Ascending aorta (tissue), 2 donors: Measurements from ENCODE around the gene ZDHHC7. TPM values are rescaled to one million over a fixed set of nuclear protein-coding genes. Genes with fewer than 3 reads are reported as not detected.
"Not testable (repeated sequence)": the region's sequence is repeated elsewhere in the genome, so short reads cannot be mapped to it uniquely, and the experiment has no call there.

Source experiments
- DNase-seq, 2 donors: peaks; one replicate each; pipeline ENCODE4 v3.0.0-alpha.2; 2019; ENCODE audit warnings: low spot score in 2 of 2
- H3K27ac ChIP-seq, 2 donors: fragments of 200-600 bp; sonication (generic); one replicate each; pipeline ENCODE4 v1.5.1; 2016 to 2017; ENCODE audit warnings: mild to moderate bottlenecking in 1 of 2
- H3K27me3 ChIP-seq: fragments of 200-600 bp; sonication (generic); one replicate; pipeline ENCODE4 v1.5.1; 2017
- H3K36me3 ChIP-seq, 2 donors: fragments of 200-600 bp; sonication (generic); one replicate each; pipeline ENCODE4 v1.5.1; 2016
- H3K4me1 ChIP-seq, 2 donors: fragments of 200-600 bp; sonication (generic); one replicate each; pipeline ENCODE4 v1.5.1; 2016 to 2017; ENCODE audit warnings: mild to moderate bottlenecking in 1 of 2
- H3K4me3 ChIP-seq, 2 donors: fragments of 200-600 bp; sonication (generic); one replicate each; pipeline ENCODE4 v1.5.1; 2016 to 2017; ENCODE audit warnings: mild to moderate bottlenecking in 1 of 2
- H3K9me3 ChIP-seq, 2 donors: fragments of 200-600 bp; sonication (generic); one replicate each; pipeline ENCODE4 v1.5.1; 2016
- intact Hi-C: fragments of 100-400 bp; cut with DNase I; formaldehyde crosslinking; loops from one replicate; pipeline ENCODE4 v1.15.1; 2023
- total RNA-seq: library from RNA; depleted of rRNA; stranded (reverse); fragments of >200 nt; gene quantifications from one replicate; pipeline ENCODE4 v1.1.0, GENCODE V29; 2016
- TF ChIP-seq, protein P1 (sequence below), 3 experiments: fragments of 200-600 bp in 2 of 3; fragments of 450-650 bp in 1 of 3; sonication (generic) in 2 of 3; IDR thresholded peaks; one replicate each; pipeline ENCODE4 v1.5.1; 2016 to 2019; ENCODE audit warnings: antibody characterized with exemption in 3 of 3, mild to moderate bottlenecking in 1 of 3, moderate library complexity in 1 of 3

Gene ZDHHC7
- total RNA-seq, 1 donor from 2014 or later, result 70.7 TPM

DNA sequence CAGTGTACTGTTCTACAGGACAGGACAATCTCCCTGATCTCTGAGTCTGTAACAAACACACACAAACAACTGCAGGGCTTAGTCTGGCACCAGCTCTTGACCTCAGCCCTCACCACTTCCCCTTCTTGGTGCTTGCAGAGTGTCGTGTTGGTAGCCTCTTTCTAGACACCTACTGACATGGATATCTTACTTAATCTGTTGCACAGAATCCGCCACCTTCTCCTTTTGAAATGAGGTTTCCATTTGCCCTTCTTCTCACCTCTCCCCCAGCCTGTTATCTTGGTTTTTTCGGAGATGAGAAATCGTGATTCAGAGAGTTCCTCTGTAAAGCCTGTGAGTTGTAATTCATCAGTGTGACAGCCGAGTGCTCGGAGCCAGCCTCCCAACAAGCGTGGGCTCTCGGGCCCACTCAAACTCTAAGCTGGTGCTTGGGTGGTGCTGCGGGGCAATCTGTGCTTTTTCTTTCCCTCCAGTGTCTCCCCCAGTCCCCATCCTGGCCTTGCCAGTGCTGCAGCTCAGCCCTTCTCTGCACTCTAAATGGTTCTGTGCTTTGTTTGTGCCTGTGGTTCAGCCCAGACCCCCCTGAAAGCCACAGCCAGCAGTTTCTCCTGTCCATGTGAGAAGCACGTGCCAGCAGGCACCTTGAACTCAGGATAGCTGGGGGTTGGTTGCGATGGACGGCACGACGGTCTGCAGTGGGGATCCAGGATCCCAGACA, 44.3 kb upstream of the ZDHHC7 start:
- DNase-seq, result peak; percentile 49 to 82
- Histone ChIP-seq H3K27ac (peak overlapping the region; percentile 23 to 40), H3K4me1 (peaks cover 0 to 7% of the 10 kb centered on the region in 2 donors), H3K27me3 (no peaks in the 10 kb centered on the region), H3K36me3 (no peaks in the 10 kb centered on the region), H3K4me3 (peak overlapping the region; percentile 22 to 37), H3K9me3 (no peaks in the 10 kb centered on the region)
- intact Hi-C loops, result no loop called here
- TF ChIP-seq, protein P1, sequence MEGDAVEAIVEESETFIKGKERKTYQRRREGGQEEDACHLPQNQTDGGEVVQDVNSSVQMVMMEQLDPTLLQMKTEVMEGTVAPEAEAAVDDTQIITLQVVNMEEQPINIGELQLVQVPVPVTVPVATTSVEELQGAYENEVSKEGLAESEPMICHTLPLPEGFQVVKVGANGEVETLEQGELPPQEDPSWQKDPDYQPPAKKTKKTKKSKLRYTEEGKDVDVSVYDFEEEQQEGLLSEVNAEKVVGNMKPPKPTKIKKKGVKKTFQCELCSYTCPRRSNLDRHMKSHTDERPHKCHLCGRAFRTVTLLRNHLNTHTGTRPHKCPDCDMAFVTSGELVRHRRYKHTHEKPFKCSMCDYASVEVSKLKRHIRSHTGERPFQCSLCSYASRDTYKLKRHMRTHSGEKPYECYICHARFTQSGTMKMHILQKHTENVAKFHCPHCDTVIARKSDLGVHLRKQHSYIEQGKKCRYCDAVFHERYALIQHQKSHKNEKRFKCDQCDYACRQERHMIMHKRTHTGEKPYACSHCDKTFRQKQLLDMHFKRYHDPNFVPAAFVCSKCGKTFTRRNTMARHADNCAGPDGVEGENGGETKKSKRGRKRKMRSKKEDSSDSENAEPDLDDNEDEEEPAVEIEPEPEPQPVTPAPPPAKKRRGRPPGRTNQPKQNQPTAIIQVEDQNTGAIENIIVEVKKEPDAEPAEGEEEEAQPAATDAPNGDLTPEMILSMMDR (IDR thresholded peaks at IDR 0.05), result no peak

DNA sequence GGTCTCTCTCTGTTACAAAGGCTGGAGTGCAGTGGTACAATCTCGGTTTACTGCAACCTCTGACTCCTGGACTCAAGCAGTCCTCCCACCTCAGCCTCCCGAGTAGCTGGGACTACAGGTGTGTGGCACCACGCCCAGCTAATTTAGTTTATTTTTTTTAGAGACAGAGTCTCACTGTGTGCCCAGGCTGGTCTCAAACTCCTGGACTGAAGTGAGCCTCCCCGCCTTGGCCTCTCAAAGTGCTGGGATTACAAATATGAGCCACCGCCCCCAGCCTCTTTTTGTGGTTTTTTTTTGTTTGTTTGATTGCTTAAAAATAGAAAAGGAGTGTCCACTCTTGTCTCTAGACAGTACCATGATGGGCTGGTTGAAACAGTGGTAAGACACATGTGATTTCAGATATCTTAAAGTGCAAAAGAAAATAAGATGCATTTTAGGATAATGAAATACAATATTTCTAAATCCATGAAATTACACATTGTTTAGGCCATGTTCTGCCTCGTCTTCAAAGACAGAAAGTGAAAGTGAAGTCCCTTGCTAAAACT, 43.7 kb upstream of the ZDHHC7 start:
- no peaks in the 10 kb centered on the region for H3K36me3 ChIP-seq
- H3K27me3 ChIP-seq, result no peaks in the 10 kb centered on the region
- peak overlapping the region; percentile 22 to 37 for H3K4me3 ChIP-seq
- H3K4me1 ChIP-seq, result peaks cover 0 to 8% of the 10 kb centered on the region in 2 donors
- no peaks in the 10 kb centered on the region for H3K9me3 ChIP-seq
- no peak for DNase-seq
- TF ChIP-seq, protein P1 (IDR thresholded peaks at IDR 0.05), result no peak
- intact Hi-C loops, result no loop called here
- peak overlapping the region; percentile 23 to 40 for H3K27ac ChIP-seq

DNA sequence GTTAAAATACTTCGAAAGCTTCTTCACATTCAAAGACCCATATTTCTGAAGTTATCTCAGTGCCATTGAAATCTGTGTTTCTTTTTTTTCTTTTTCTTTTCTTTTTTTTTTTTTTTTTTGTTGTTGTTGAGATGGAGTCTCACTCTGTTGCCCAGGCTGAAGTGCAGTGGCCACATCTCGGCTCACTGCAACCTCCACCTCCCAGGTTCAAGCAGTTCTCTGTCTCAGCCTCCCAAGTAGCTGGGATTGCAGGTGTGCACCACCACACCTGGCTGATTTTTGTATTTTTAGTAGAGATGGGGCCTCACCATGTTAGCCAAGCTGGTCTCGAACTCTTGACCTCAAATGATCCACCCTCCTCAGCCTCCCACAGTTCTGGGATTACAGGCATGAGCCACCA, 43.0 kb upstream of the ZDHHC7 start:
- H3K9me3 ChIP-seq, H3K4me1 ChIP-seq, H3K4me3 ChIP-seq, DNase-seq, H3K27me3 ChIP-seq, H3K36me3 ChIP-seq, intact Hi-C loops: not testable (repeated sequence)
- H3K27ac ChIP-seq, result peak overlapping the region in 1 of 2 donors; percentile 40

DNA sequence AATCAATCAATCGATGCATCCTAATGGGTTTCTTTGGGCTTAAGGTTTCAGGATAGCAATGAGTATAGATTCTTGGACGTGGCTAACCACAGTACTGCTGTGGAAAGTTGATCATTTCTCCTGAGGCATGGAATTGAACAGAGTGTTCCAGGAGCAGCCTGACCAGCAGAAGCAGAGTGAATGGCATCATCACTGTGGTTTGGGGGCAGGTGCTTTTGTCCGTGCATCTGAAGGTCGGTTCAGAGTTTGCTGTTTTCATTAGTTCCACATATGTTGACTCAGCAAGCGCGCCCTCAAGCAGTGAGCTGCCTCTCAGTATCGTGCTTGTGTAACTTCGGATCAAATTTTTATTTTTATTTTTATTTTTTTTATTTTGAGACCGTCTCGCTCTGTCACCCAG, 41.2 kb upstream of the ZDHHC7 start:
- Histone ChIP-seq H3K9me3 (no peaks in the 10 kb centered on the region), H3K36me3 (no peaks in the 10 kb centered on the region), H3K27ac (no peak overlapping the region), H3K4me1 (peaks cover 0 to 8% of the 10 kb centered on the region in 2 donors), H3K27me3 (no peaks in the 10 kb centered on the region), H3K4me3 (no peak overlapping the region)
- no peak for DNase-seq
- intact Hi-C loops, result no loop called here
- TF ChIP-seq, protein P1 (IDR thresholded peaks at IDR 0.05), result no peak

DNA sequence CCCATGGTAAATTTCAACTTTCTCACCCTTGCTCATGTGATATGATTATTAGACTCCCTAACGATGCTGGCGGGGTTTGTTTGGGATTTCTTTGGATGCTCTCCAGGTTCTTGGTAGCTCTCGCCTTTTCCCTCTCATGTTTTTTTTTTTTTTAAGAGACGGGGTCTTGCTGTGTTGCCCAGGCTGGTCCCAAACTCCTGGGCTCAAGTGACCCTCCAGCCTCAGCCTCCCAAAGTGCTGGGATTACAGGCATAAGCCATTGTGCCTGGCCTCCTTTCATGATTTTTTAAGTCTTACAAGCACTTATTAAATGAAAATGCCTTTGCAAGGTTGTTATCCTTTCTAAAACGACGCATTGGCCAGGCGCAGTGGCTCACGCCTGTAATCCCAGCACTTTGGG, 40.3 kb upstream of the ZDHHC7 start:
- H3K27ac ChIP-seq, result no peak overlapping the region
- intact Hi-C loops, result no loop called here

DNA sequence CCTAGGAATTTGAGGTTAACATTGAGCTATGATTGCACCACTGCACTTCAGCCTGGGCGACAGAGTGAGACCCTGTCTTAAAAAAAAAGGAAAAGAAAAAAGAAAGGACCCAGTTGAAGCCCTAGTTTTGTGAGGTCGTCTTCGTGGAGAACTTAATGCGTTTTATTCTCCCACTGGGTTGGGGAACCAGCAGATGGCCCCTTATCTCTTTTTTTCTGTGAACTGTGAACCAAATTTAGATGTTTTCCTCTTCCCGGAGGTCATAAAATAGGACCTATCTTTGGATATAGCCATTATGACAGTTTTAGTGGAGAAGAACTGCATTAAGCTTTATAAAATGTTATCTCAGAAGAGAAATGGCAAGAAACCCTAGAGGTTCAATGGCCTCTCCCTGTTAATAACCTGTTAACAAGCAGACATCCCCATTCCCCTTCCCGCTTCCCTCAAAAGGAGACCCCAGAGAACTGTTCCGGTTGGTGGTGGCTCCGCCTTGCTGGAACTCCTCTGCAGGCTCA, 39.8 kb upstream of the ZDHHC7 start:
- Histone ChIP-seq H3K4me1 (peaks cover 0 to 7% of the 10 kb centered on the region in 2 donors), H3K27me3 (no peaks in the 10 kb centered on the region), H3K36me3 (no peaks in the 10 kb centered on the region), H3K9me3 (no peaks in the 10 kb centered on the region), H3K4me3 (no peak overlapping the region), H3K27ac (no peak overlapping the region)
- intact Hi-C loops, result no loop called here
- TF ChIP-seq, protein P1 (IDR thresholded peaks at IDR 0.05), result no peak
- no peak for DNase-seq

More for the DNA sequence above, 40.3 kb upstream of the ZDHHC7 start:
- H3K36me3 ChIP-seq, result no peaks in the 10 kb centered on the region
- no peaks in the 10 kb centered on the region for H3K27me3 ChIP-seq
- TF ChIP-seq, protein P1 (IDR thresholded peaks at IDR 0.05), result no peak
- DNase-seq, result no peak
- H3K9me3 ChIP-seq, result no peaks in the 10 kb centered on the region
- H3K4me3 ChIP-seq, result no peak overlapping the region
- H3K4me1 ChIP-seq, result peaks cover 0 to 8% of the 10 kb centered on the region in 2 donors
